Keratinocyte (primary cell): ENCODE results near the gene SLX4IP. TPM values are rescaled to one million over a fixed set of nuclear protein-coding genes. Genes with fewer than 3 reads are reported as not detected.

ENCODE experiments used
- DNase-seq: peaks from one replicate; pipeline ENCODE4 v3.0.0-alpha.2; 2011; ENCODE audit warnings: low read depth, missing footprints, low spot score
- FAIRE-seq: peaks from 2 replicates; lab custom pipeline; 2011; peaks lifted over from hg19 to GRCh38; lab: Jason Lieb, UNC
- H2AFZ ChIP-seq: 2 replicates; pipeline ENCODE4 v1.6.0; 2012; ENCODE audit warnings: low read length, control low read depth, inconsistent platforms; ENCODE audit not compliant: control insufficient read depth
- H3K27ac ChIP-seq: 2 replicates; pipeline ENCODE4 v1.5.1; 2011; ENCODE audit warnings: low read length; ENCODE audit not compliant: control insufficient read depth, insufficient read depth
- H3K27me3 ChIP-seq: 3 replicates; pipeline ENCODE4 v1.6.0; 2011; ENCODE audit warnings: low read length; ENCODE audit not compliant: control insufficient read depth, insufficient read depth; ENCODE audit errors: extremely low read depth
- H3K36me3 ChIP-seq, 2 experiments: 2 replicates in 1 of 2; 3 replicates in 1 of 2; pipeline ENCODE4 v1.5.1; 2011; ENCODE audit warnings: low read length in 2 of 2, mild to moderate bottlenecking in 1 of 2; ENCODE audit not compliant: control insufficient read depth in 2 of 2, insufficient read depth in 2 of 2; ENCODE audit errors: extremely low read depth in 1 of 2
- H3K4me1 ChIP-seq: 3 replicates; pipeline ENCODE4 v1.5.1; 2011; ENCODE audit warnings: low read length; ENCODE audit not compliant: control insufficient read depth, insufficient read depth; ENCODE audit errors: extremely low read depth
- H3K4me2 ChIP-seq: 3 replicates; pipeline ENCODE4 v1.6.0; 2011; ENCODE audit warnings: low read depth, low read length; ENCODE audit not compliant: control insufficient read depth, insufficient read depth; ENCODE audit errors: extremely low read depth
- H3K4me3 ChIP-seq, 3 experiments: fragments of 200-600 bp in 1 of 3; sonication (generic) in 1 of 3; 2 replicates in 2 of 3; 3 replicates in 1 of 3; pipeline ENCODE4 v1.5.1; 2011 to 2016; ENCODE audit warnings: low read length in 3 of 3, mild to moderate bottlenecking in 3 of 3, control low read depth in 2 of 3, inconsistent platforms in 1 of 3, low read depth in 1 of 3, mixed read lengths in 1 of 3, mixed run types in 1 of 3, moderate library complexity in 1 of 3; ENCODE audit not compliant: control insufficient read depth in 2 of 3, insufficient read depth in 2 of 3; ENCODE audit errors: extremely low read depth in 1 of 3
- H3K79me2 ChIP-seq: 2 replicates; pipeline ENCODE4 v1.6.0; 2012; ENCODE audit warnings: low read length; ENCODE audit not compliant: control insufficient read depth, insufficient read depth
- H3K9ac ChIP-seq: 3 replicates; pipeline ENCODE4 v1.6.0; 2011; ENCODE audit warnings: low read length; ENCODE audit not compliant: control insufficient read depth, insufficient read depth; ENCODE audit errors: extremely low read depth
- H3K9me1 ChIP-seq: 3 replicates; pipeline ENCODE4 v1.6.0; 2011; ENCODE audit warnings: low read length; ENCODE audit not compliant: control insufficient read depth, insufficient read depth; ENCODE audit errors: extremely low read depth
- H3K9me3 ChIP-seq: 2 replicates; pipeline ENCODE4 v1.5.1; 2012; ENCODE audit warnings: low read depth, low read length; ENCODE audit not compliant: control insufficient read depth
- H4K20me1 ChIP-seq: 3 replicates; pipeline ENCODE4 v1.6.0; 2011; ENCODE audit warnings: low read length; ENCODE audit not compliant: control insufficient read depth, insufficient read depth; ENCODE audit errors: extremely low read depth
- CTCF ChIP-seq, 3 experiments: IDR thresholded peaks in 1 of 3; conservative IDR thresholded peaks in 1 of 3; optimal IDR thresholded peaks in 1 of 3; 2 replicates in 2 of 3; 3 replicates in 1 of 3; pipeline versions ENCODE3 to v1.5.1; 2011; ENCODE audit warnings: low read length in 3 of 3, mild to moderate bottlenecking in 3 of 3, moderate library complexity in 2 of 3, control low read depth in 1 of 3, inconsistent platforms in 1 of 3; ENCODE audit not compliant: insufficient read depth in 2 of 3; ENCODE audit errors: extremely low read depth in 1 of 3
- EZH2 ChIP-seq: IDR thresholded peaks from one replicate; pipeline ENCODE4 v1.6.1; 2012; ENCODE audit warnings: inconsistent platforms, mild to moderate bottlenecking, low read length, moderate library complexity
- dilution Hi-C: fragments of 300-500 bp; cut with MboI; formaldehyde crosslinking; loops from one replicate; pipeline ENCODE4 v1.7.0; 2020; ENCODE audit warnings: low sequenced_read_pairs; ENCODE audit not compliant: extremely low pct_ligation_motif_present
- polyA plus RNA-seq, 5 experiments: library from polyadenylated mRNA; depleted of rRNA in 3 of 5; stranded (reverse) in 3 of 5; stranded (forward) in 1 of 5; unstranded in 1 of 5; fragments of >200 nt; gene quantifications; 1 replicate in 1 of 5; 2 replicates in 3 of 5; 3 replicates in 1 of 5; pipeline versions ENCODE4 v1.2.1 to v1.2.3, GENCODE V29; 2011 to 2012; ENCODE audit warnings: missing spikeins in 2 of 5, low read depth in 1 of 5, low replicate concordance in 1 of 5

Gene SLX4IP
- polyA plus RNA-seq, 1 donor (not counting 4 experiments of a cell fraction or from before 2014, with no cell fraction given): 3.0 TPM

DNA sequence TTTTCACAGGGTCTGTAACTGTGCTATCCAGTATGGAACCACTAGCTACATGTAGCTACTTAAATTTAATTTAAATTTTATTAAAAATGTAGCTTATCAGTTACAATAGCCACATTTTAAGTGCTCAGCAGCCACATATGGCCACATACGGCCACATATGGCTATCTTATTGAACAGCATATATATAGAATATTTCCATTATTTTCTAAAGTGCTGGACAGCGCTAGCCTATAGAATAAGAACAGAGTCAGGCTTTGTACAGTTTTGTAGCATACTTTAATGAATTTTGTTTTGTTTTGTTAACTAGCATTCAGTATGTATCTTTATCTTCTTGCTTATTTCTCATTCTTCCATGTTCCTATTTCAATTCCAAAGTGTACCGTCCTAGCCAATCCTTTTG, 120.3 kb downstream of the SLX4IP start:
- H3K27me3 ChIP-seq: no peaks in the 10 kb centered on the region
- H3K9me1 ChIP-seq: no peaks in the 10 kb centered on the region
- no peaks in the 10 kb centered on the region for H3K9me3 ChIP-seq
- FAIRE-seq: peak; percentile 5
- peak overlapping the region; percentile 52 for H3K4me2 ChIP-seq
- H3K9ac ChIP-seq: no peak overlapping the region
- H3K79me2 ChIP-seq: no peaks in the 10 kb centered on the region
- TF ChIP-seq EZH2 (no peak), CTCF (optimal IDR thresholded peaks at IDR 0.05 in 1 of 3, IDR thresholded peaks at IDR 0.05 in 1 of 3, conservative IDR thresholded peaks at IDR 0.05 in 1 of 3; ENCODE audit: extremely low read depth in 1 of 3, insufficient read depth in 2 of 3, low read length in 3 of 3) (no peak)
- no peaks in the 10 kb centered on the region for H4K20me1 ChIP-seq
- H3K4me1 ChIP-seq: peaks cover 68% of the 10 kb centered on the region
- no peak overlapping the region for H3K4me3 ChIP-seq
- peaks cover 0 to 2% of the 10 kb centered on the region in 2 experiments for H3K36me3 ChIP-seq
- dilution Hi-C loops: no loop called here
- peak overlapping the region; percentile 92 for H3K27ac ChIP-seq
- DNase-seq: no peak
- no peak overlapping the region for H2AFZ ChIP-seq

GRCh38 chr20:10555865-10556308, 120.8 kb downstream of the SLX4IP start:
- Histone ChIP-seq H3K27me3 (no peaks in the 10 kb centered on the region), H3K79me2 (no peaks in the 10 kb centered on the region), H3K9ac (no peak overlapping the region), H3K27ac (peak overlapping the region; percentile 92), H3K4me3 (no peak overlapping the region), H3K4me2 (peak overlapping the region; percentile 52), H3K36me3 (peaks cover 0 to 2% of the 10 kb centered on the region in 2 experiments), H3K9me3 (no peaks in the 10 kb centered on the region), H4K20me1 (no peaks in the 10 kb centered on the region), H3K9me1 (no peaks in the 10 kb centered on the region), H3K4me1 (peaks cover 68% of the 10 kb centered on the region), H2AFZ (no peak overlapping the region)
- TF ChIP-seq CTCF (optimal IDR thresholded peaks at IDR 0.05 in 1 of 3, IDR thresholded peaks at IDR 0.05 in 1 of 3, conservative IDR thresholded peaks at IDR 0.05 in 1 of 3; ENCODE audit: extremely low read depth in 1 of 3, insufficient read depth in 2 of 3, low read length in 3 of 3) (no peak), EZH2 (no peak)
- DNase-seq: no peak
- dilution Hi-C loops: no loop called here
- FAIRE-seq: peak; percentile 93
